Parathyroid adenoma (tissue), 2 donors: ENCODE measurements around the gene NUP42.

Experiments used
- H2AFZ ChIP-seq: fragments of 300-600 bp; sonication (generic); one replicate; pipeline ENCODE4 v1.7.0; 2017; ENCODE audit warnings: antibody characterized with exemption, mild to moderate bottlenecking
- H3K27ac ChIP-seq: fragments of 300-600 bp; sonication (generic); one replicate; pipeline ENCODE4 v1.7.0; 2017
- H3K27me3 ChIP-seq: fragments of 300-600 bp; sonication (generic); one replicate; pipeline ENCODE4 v1.7.0; 2017; ENCODE audit warnings: low read length; ENCODE audit not compliant: control insufficient read depth, insufficient read depth
- H3K36me3 ChIP-seq: fragments of 300-600 bp; sonication (generic); one replicate; pipeline ENCODE4 v1.7.0; 2017; ENCODE audit warnings: low read length; ENCODE audit not compliant: control insufficient read depth, insufficient read depth
- H3K4me1 ChIP-seq: fragments of 300-600 bp; sonication (generic); one replicate; pipeline ENCODE4 v1.7.0; 2017; ENCODE audit warnings: control low read depth
- H3K4me2 ChIP-seq: fragments of 300-600 bp; sonication (generic); one replicate; pipeline ENCODE4 v1.7.0; 2017; ENCODE audit warnings: low read length
- H3K4me3 ChIP-seq: fragments of 300-600 bp; sonication (generic); one replicate; pipeline ENCODE4 v1.7.0; 2017; ENCODE audit warnings: low read depth, low read length
- H3K79me2 ChIP-seq: fragments of 300-600 bp; sonication (generic); one replicate; pipeline ENCODE4 v1.7.0; 2017; ENCODE audit warnings: control low read depth
- H3K9ac ChIP-seq: fragments of 300-600 bp; sonication (generic); one replicate; pipeline ENCODE4 v1.7.0; 2017; ENCODE audit warnings: mild to moderate bottlenecking
- H3K9me3 ChIP-seq: fragments of 300-600 bp; sonication (generic); one replicate; pipeline ENCODE4 v1.7.0; 2017; ENCODE audit warnings: low read length; ENCODE audit not compliant: control insufficient read depth
- CTCF ChIP-seq: fragments of 300-600 bp; sonication (generic); IDR thresholded peaks from one replicate; pipeline ENCODE4 v1.7.0; 2017; ENCODE audit warnings: antibody characterized with exemption, mild to moderate bottlenecking
- donor health status: primary hyperparathyroidism.

NUP42 gene

DNA sequence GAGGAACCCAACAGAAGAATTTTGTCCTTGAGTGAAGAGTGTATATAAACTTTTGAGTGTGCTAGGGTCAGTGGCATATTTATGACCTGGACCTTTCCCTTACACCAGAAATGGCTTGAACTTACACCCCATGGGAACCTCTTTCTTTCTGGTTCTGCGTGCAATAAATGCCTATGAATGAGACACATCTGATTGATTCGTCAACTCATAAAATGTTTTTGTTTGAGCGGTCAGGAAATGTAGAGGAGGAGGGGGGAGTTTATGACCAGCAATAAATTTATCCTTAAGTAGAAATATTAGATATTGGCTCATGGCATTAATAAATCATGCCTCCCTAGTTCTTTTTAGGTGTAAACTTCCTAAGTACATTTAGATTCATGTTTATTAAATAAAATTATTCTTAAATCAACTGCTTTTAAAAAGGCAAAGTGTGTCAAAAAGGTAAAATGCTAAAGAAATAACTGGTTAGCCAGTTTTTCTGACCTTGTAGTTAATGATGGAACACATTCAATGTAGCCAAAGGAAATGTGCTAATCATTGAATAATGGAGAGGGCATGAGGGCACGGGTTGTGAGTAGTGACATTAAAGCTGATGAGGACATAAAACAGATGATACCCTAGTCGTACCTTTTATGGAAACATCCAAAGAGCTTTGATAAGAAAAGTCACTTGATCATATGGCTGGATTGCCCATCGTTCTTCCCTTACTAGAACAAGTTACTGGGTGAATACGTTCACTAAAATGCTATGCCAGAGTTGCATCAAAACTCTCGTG is 13.6 kb upstream of the NUP42 start:
- Histone ChIP-seq H3K36me3 (no peaks in the 10 kb centered on the region), H3K27ac (no peak overlapping the region), H3K27me3 (no peaks in the 10 kb centered on the region), H3K9ac (no peak overlapping the region), H3K4me1 (no peaks in the 10 kb centered on the region), H3K4me3 (no peak overlapping the region), H3K4me2 (no peak overlapping the region), H3K9me3 (no peaks in the 10 kb centered on the region), H3K79me2 (no peaks in the 10 kb centered on the region), H2AFZ (no peak overlapping the region)
- no peak for TF ChIP-seq CTCF

DNA sequence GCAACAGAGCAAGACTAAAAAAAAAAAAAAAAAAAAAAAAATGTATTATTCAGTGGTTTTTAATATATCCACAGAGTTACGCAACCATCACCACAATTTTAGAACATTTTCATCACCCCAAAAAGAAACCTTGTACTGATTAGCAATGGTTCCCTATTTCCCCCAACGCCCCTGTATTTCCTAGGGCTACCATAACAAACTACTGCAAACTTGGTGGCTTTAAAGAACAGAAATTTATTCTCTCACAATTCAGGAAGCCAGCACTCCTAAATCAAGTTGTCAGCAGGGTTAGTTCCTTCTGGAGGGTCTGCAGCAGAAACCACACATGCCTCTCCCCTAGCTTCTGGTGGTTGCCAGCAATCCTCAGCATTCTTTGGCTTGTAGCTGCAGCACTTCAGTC is 5.9 kb upstream of the NUP42 start:
- no peaks in the 10 kb centered on the region for H3K4me1 ChIP-seq

GRCh38 chr7:23183279-23184012 is 1.6 kb downstream of the NUP42 start:
- Histone ChIP-seq H3K4me1 (no peaks in the 10 kb centered on the region), H3K79me2 (peaks cover 4% of the 10 kb centered on the region), H2AFZ (no peak overlapping the region), H3K27ac (no peak overlapping the region), H3K4me2 (peak overlapping the region; percentile 10), H3K36me3 (no peaks in the 10 kb centered on the region), H3K27me3 (no peaks in the 10 kb centered on the region), H3K4me3 (no peak overlapping the region), H3K9me3 (no peaks in the 10 kb centered on the region), H3K9ac (no peak overlapping the region)
- no peak for TF ChIP-seq CTCF

More for the DNA sequence above, 5.9 kb upstream of the NUP42 start:
- no peak overlapping the region for H3K27ac ChIP-seq
- H3K4me2 ChIP-seq = no peak overlapping the region
- no peak overlapping the region for H3K4me3 ChIP-seq
- TF ChIP-seq CTCF = no peak
- no peak overlapping the region for H2AFZ ChIP-seq
- H3K9ac ChIP-seq = no peak overlapping the region
- H3K36me3 ChIP-seq = no peaks in the 10 kb centered on the region
- H3K27me3 ChIP-seq = no peaks in the 10 kb centered on the region
- H3K9me3 ChIP-seq = no peaks in the 10 kb centered on the region
- no peaks in the 10 kb centered on the region for H3K79me2 ChIP-seq

DNA sequence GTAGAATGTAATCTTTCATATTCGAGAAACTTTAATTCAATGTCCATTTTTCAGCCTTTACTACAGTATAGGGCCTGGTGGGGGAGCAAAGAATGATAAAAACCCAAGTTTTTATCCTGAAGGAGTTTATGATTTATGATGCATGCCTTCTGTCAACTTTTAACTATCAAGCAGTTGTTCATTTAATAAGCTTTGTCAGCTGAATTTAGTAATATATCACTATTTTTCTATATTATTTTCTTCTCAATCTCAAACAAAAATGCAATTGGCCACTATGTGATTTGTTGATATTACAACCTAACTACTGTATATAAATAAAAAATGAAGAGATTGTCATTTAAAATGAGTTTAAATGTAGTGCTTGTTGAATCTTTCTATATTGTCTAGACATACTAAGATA is 2.4 kb downstream of the NUP42 start:
- H3K9ac ChIP-seq = no peak overlapping the region
- peaks cover 4% of the 10 kb centered on the region for H3K79me2 ChIP-seq
- no peak overlapping the region for H2AFZ ChIP-seq
- no peak overlapping the region for H3K27ac ChIP-seq
- H3K36me3 ChIP-seq = no peaks in the 10 kb centered on the region
- H3K4me3 ChIP-seq = no peak overlapping the region
- H3K4me1 ChIP-seq = no peaks in the 10 kb centered on the region
- no peak for TF ChIP-seq CTCF
- H3K4me2 ChIP-seq = no peak overlapping the region
- H3K27me3 ChIP-seq = no peaks in the 10 kb centered on the region
- H3K9me3 ChIP-seq = no peaks in the 10 kb centered on the region
